HG03280 (cell line): Measurements from ENCODE around the gene GRK5.
A peak's percentile ranks its signal among the peaks of the same experiment; 100 is the strongest.

Source experiments
- ATAC-seq: cut with Tn5 transposase; IDR thresholded peaks from one replicate; pipeline ENCODE4 v1.9.1; 2021; ENCODE audit warnings: mild to moderate bottlenecking, moderate library complexity; ENCODE audit not compliant: unreplicated experiment

GRK5 gene

DNA sequence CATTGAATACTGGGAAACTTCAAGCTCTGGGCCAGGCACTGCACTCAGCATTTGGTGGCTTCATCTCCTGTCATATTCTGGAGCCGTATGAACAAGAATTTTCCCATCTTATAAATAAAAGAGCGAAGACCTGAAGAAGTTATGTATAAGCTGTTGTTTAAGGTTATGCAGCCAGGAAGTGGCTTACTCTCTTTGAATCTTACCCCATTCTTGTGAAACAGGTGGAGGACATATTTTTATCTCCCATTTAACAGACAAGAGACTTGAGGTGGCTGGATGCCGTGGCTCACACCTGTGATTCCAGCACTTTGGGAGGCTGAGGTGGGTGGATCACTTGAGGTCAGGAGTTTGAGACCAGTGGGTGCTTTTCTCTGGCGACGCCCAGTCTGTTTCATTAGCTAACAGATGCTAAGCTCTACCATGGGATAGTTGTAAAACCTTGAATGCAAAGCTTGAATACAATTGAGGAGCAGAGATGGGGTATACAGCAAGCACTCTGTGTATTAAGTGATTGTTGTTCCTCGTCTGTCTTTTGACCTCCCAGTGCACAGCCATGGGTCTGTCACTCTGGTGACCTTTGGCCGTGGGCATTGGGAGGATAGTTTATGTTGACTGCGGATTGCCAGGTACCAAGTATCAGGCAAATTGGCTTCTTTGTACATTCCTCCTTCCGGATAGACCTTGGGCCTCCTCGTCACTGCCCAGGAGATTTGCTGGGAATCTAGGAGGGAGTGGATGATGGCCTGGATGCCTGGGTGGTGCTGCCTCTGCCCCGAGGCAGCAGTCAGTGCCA, 85.8 kb downstream of the GRK5 start:
- no peak for ATAC-seq

DNA sequence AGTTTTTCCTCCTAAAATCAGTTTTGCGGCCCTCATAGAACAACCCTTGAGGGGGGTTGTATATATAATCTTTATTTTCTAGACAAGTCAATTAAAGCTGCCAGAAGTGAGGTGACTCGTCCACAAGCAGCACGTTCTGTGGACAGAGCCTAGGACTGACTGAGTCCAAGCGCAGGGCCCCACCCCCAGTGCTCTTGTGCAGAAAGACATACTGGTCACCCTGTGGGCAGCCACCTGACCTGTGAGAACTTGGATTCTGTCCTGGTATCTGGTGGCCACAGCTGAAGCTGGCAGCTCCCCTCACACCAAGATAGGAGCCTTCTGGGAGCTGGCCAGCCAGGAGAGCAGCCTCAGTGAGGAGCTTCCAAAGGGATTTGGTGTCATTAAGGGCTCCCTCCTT, 89.3 kb downstream of the GRK5 start:
- no peak for ATAC-seq

DNA sequence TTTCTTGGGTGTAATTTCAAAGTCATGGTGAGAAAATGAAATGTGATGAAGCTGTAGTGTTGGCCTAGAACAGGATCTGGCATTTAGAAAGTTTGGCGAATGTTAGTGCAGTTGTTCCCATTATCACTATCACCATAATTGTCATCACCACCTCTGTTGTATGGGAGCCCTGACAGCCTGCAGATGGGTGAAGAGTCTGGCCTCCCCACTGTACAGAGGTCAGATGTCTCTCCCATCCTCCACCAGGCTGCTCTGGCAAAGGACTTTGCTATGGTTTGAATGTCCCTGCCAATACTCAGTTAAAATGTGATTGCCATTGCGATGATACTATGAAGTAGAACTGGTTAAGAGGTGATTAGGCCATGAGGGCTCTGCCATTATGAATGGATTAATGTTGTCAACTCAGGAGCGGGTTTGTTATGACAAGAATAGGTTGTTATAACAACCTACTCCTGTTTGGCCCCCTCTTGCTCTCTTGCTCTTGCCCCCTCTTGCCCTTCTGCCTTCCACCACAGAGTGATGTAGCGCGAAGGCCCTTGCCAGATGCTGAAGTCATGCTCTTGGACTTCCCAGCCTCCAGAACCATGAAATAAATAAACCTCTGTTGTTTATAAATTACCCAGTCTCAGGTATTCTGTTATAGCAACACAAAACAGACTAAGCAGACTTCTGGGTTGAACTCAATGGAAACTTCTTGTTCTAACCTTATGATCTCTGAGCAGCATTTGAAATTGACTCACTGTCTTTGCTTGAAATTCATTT, 90.0 kb downstream of the GRK5 start:
- ATAC-seq, result no peak

DNA sequence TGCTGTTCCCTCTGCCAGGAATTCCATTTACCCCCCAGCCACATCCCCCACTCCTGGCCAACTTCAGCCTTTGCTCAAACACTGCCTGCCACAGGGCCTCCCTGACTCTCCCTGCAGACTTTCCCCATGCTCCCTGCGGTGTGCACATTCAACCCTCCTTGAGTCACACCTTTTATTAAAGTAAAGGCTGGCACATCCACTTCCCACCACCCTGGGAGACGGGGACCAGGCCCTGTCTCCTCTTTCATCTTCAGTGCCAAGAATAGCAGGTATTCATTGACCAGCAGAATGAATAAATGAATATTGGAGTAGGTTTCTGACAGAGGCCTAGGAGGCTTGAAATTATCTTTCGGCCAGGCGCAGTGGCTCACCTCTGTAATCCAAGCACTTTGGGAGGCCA, 91.4 kb downstream of the GRK5 start:
- no peak for ATAC-seq

DNA sequence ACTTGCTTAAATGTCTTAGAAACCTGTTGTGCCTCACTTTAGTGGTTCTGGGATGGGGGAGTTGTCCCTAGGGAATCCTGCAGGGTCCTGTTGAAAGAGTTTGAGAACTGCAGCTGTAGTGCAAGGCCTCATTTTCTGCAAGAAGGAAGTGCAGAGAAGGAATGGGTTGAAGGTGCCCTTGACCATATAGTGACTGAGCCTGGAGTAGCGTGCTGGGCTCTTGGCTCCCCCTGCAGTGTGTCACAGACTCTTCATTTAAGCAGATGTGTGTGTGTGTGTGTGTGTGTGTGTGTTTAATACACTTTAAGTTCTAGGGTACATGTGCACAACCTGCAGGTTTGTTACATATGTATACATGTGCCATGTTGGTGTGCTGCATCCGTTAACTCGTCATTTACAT, 92.2 kb downstream of the GRK5 start:
- ATAC-seq, result no peak

DNA sequence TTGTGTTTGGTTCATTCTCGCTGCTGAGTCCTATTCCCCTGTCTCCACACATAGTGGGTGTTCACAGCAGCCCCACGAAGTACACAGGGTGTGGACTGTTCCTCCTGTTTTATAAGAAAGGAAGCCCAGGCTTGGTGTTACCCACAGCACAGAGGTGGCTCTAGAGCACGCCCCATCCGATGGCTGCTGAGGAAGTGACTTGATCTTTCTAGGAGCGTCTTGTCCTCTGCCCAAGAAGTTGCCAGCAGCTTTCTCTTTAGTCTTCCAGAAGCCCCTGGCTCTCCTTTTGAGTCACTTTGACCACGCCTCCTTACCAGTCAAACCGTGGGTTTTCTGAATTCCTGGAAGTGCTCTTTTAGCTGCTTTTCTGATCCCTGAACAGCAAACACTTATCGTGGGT, 94.0 kb downstream of the GRK5 start:
- no peak for ATAC-seq

DNA sequence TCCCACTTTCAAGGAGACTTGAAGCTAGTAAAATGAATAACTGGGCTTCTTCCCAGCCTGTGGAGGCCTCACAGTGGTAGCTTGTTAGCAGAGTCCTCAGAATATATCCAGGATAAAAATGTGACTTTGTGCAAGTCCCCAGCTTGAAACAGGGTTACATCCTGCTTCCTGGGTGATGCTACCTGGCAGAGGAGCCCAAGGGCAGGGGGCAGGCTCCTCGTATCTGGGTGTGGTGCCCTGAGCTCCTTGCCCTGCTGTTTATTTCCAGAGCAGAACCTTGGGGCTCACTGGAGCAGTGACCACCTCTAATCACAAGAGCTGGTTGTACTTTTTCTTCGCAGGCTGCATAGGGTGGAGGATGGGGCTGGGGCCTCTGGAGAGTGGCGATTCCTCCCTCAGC, 94.8 kb downstream of the GRK5 start:
- no peak for ATAC-seq

DNA sequence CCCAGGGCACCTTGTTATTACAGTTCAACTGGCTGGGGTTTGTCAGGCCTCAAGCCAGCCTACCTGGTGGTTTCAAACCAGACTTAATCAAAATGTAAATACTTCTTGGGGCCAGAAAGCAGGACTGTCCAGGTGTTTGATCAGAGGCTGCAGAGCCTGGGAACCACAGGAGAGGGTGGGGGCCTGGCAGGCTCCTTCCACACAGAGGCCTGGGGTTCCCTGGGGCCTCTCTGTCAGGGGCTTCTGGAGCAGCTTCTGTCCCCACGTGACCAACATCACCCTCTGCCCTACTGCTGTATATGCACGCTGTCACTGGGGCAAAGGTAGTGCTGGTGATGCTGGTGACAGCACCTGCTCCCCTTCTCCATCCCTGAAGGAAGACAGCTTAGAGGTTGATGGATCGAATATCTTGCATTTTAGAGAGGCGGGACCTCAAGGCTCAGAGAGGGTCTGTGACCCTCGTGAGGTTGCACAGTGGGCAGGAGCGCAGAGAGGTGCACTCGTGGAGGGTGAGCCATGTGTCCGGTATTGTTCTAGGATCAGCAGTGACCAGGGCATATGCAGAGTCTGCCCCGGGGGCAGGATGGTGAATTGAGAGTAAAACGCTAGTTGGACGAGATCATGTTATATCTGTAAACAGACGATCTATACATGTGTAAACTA, 95.4 kb downstream of the GRK5 start:
- no peak for ATAC-seq

DNA sequence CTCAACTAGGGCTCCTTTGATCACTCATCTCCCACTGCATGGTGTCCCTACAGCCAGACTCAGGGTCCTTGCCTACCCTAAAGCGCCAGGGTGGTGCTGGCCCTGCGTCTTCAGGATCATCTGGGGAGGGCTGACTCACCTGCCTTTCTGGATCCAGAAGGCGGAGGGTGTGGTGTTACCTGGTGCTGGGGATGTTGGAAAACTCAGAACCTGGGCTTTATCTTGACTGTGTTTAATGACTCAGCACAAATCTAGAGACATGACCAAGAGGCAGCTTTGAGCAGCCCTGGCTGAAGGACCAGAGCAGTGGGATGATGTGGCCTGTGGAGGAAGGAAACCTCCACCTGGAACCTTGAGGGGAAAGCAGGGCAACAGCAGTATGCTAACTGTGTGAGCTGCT, 96.5 kb downstream of the GRK5 start:
- ATAC-seq, result no peak

DNA sequence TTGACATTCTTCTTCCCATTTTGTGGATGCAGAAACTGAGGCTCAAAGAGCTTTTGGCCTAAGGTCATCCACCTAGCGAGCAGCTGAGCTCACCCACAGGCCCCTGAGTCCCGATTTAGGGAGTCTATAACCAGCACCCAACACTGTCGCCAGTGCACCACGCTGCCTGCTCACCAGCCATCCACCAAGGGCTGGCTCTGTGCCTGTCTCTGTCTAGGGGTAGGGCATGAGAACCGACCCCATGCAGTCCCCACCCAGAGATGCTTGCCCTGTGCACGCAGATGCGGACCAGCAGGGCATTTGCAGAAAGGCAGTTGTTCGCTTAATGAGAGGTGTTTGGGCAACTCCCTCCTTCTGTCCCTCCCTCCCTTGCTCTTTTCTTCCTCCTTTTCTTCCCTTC, 97.2 kb downstream of the GRK5 start:
- no peak for ATAC-seq

DNA sequence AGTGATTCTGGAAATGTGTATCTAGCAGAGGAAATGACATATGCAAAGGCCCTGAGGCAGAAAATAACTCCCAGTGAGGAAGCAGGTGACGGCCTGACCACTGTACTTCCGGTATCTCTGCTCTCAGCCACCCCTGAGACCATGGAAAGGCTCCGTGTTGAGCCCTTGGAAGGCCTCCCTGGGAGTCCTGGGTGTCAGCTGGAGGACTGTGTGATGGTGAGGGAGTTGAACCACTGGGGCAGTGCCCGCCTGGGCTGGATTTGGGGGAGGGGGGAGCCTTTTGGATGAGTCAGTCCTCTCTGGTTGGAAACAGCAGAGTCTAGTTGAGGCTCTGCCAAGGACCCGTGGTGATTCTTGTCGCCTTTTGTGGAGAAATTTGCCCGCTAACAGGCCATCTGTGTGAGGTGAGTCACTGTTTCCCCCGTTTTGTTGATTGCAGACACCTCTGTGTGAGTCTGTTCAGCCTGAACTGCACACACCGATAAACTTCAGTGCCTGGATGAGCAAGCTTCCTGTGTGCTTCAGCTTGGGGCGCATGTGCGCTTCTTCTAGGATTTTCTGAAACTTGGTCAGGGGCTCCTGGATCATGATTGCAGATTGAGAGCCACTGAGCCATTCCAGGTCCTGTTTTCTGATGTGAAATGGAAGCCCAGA, 98.6 kb downstream of the GRK5 start:
- ATAC-seq, result peak; percentile 50

DNA sequence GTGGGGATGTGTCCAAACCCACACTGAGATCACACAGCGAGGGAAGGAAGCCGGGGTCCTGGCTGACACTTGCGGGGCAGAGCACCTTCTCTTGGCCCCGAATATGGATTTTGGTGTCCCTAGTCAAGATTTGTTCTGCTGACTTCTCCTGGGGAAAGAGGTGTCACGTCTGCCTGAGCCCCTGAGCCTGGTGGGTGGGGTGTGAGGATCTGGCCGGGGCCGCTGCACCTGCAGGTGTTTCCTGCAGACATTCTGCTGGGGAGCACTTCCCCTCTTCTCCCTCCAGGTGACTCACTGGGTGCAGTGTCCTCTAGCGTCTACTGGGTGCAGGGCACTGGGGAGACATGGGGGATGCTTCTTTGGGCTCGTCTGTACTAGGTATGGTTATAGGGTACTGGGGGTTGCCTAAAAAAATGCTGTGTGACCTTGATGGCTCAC, 99.2 kb downstream of the GRK5 start:
- ATAC-seq, result peak; percentile 80

DNA sequence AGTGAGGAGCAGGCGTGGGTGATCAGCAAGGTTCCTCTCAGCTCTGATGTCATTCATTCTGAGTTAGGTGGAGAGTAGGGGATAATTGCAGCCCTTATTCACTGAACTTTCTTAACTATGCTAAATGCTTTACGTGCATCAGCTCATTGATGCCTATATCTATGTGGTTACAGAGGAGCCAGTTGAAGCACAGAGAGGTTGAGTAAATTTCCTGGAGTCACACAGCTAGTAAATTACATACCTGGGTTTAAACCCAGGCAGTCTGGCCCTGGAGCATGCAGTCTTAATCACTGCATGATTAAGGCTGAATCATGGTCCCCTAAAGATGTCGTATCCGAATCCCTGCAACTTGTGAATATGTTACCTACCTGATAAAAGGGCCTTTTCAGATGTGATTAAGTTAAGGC, 99.6 kb downstream of the GRK5 start:
- no peak for ATAC-seq

DNA sequence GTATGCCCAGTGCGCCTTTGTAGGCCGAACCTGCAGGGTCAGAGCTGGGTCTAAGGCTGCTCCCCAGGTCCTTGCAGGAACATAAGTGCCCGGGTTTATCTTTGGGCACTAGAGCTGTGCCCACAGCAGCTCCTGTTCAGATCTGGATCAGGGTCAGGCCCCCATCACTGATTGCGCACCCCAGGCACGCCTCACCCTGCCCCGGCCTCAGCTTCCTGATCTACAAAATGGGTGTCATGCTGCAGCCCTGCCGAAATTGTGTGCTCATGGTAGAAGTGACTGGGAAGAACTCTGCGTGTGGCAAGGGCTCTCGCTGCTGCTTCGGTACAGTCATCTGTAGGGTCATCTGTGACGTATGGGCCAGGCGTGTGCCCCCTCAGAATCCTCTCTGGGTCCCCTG, 100.7 kb downstream of the GRK5 start:
- ATAC-seq, result no peak

DNA sequence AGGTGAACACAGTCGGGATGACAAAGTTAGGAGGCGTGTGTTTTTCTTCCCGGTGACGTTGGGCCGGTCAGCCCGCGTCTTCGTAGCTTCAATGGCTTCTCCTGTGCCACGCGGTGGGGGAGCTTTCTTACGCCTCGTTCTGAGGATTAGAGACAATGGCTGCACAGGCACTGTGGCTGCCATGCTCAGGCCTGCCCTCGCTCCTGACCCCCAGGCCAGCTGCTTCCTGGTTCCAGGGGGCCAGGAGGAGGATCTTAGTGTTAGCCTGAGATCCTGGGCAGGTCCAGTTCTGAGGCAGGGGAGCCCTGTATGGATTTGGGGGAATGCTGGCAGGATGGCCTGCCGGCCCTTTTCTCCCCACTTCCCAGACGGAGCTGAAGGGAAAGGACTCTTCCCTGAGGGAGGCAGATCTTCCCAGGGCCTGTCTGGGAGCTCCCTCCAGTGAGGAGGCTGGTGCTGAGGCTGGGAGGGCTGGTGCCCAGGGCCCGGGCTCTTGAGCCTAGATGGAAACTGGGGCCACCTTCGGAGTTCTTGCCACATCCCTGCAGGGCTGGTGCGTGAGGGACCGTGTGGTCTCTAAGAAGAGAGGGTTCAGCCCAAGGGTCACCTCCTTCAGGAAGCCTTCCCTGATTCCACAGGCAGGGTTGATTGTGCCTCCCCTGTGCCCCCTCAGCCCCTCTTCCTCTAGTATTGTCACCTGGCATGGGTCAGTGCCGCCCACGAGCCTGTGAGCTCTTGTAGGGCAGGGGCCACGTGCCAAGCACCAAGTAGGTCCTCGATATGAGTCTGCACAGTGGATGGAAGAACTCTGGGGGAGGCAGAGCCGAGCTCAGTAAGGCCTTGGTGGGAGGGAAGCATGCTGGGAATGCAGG, 101.4 kb downstream of the GRK5 start:
- ATAC-seq, result no peak

DNA sequence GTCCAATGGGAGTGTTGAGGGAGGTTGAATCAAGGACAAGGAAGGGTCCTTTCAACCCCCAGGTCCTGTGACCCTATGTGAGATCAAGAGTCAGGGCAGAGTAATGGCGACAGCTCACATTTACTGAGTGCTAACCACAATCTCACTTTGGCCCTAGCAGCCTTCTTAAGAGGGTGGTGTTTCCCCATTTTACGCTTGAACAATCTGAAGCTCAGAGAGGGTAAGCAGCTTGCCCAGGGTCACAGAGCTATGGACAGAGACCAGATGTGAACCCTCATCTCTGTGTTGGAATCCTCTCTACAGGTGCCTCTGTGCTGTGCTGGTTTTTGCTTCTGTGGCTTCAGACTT, 102.0 kb downstream of the GRK5 start:
- ATAC-seq, result peak; percentile 23

DNA sequence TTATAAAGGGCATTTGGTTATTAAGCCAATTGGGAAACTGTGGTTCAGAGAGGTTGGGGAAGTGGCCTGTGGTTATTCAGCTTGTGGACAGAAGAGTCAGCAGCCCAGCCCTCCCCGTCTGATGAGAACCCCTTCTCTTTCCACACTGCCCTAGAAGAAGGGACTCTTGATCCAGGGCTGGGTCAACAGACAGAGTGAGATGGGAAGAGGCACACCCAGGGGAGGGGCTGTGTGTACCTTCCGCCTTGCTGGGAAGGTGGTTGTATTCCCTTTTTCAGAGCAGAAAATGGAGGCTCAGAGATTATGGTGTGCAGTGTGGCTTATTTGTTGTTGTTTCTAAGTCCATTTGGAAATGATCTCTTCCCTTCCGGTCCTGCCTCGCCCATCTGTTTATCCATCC, 103.4 kb downstream of the GRK5 start:
- no peak for ATAC-seq

DNA sequence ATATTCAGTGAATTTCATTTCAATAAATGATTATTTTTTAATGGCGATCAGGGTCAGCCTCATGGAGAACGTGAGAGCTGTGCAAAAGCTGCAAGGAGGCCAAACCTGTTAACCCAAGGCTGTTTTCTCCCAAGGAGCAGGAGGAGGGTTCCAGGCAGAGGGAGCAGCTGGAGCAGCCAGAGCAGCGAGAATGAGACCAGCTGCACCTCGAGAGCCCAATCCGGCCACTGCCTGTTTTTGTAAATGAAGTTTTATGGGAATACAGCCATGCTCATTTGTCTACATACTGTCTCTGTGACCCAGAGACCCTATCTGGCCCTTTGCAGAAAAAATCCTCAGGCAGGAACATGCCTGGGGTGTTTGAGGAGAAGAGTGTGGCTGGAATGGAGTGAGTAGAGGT, 104.9 kb downstream of the GRK5 start:
- no peak for ATAC-seq

DNA sequence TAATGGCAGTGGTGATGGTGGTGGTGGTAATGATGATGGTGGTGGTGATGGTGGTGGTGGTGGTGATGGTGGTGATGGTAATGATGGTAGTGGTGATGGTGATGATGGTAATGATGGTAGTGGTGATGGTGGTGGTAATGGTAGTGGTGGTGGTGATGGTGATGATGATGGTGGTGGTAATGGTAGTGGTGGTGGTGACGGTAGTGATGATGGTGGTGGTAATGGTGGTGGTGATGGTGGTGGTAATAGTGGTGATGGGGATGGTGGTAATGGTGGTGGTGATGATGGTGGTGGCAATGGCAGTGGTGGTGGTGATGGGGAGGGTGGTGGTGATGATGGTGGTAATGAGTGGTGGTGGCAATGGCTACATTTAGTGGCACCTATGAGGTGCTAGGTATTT, 105.7 kb downstream of the GRK5 start:
- ATAC-seq, result no peak

DNA sequence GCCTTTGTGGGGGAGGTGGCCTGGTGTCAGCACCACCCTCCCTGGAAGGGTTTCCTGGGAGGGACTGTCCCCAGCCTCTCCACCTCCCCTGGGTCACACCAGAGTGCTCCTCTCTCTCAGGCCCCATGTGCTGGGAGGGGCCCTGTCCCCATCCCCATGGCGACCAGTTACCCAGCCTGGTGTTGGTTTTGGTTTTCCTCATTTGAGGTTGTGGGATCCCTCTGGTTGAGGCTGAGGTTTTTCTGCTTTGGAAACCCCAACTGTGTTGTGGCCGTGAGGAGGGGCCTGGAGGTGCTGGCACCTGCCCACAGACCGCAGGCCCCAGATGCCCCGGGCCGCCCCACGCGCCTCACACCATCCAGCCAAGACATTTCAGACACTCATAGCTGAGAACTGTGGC, 106.3 kb downstream of the GRK5 start:
- ATAC-seq, result peak; percentile 46

DNA sequence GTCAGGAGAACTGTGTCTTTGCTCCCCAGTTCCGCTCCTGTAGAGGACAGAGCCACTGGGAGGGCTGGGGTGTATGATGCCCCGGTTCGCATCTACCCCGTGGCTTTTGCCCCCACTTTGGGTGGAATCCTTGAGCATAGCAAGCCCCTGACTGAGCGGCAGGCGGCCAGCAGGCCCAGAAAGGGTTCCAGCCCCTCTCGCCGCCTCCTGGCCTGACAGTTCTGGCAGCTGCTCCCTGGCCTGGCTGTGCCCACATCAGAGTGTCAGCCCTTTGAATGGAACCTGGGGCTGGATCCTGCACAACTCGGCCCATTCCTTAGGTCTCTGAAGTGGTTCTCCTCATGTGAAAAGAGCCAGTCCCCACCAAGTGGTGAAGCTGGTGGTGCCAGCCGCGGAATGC, 106.7 kb downstream of the GRK5 start:
- ATAC-seq, result no peak
